ENCODE measurements around the gene NUP210L. TPM values are rescaled to one million over a fixed set of nuclear protein-coding genes. Genes with fewer than 3 reads are reported as not detected.
"Not testable (repeated sequence)": the region's sequence is repeated elsewhere in the genome, so short reads cannot be mapped to it uniquely, and the experiment has no call there.

Gene NUP210L
- total and polyA plus RNA-seq, 9 donors: 0.07 to 0.10 TPM; not detected in 7

- no peak overlapping the region for H3K4me3 ChIP-seq
- no peak for DNase-seq
- H3K27me3 ChIP-seq: no peaks in the 10 kb centered on the region
- TF ChIP-seq POLR2A (IDR thresholded peaks at IDR 0.05) (no peak), EP300 (IDR thresholded peaks at IDR 0.05) (no peak)
- TF ChIP-seq, protein P1, sequence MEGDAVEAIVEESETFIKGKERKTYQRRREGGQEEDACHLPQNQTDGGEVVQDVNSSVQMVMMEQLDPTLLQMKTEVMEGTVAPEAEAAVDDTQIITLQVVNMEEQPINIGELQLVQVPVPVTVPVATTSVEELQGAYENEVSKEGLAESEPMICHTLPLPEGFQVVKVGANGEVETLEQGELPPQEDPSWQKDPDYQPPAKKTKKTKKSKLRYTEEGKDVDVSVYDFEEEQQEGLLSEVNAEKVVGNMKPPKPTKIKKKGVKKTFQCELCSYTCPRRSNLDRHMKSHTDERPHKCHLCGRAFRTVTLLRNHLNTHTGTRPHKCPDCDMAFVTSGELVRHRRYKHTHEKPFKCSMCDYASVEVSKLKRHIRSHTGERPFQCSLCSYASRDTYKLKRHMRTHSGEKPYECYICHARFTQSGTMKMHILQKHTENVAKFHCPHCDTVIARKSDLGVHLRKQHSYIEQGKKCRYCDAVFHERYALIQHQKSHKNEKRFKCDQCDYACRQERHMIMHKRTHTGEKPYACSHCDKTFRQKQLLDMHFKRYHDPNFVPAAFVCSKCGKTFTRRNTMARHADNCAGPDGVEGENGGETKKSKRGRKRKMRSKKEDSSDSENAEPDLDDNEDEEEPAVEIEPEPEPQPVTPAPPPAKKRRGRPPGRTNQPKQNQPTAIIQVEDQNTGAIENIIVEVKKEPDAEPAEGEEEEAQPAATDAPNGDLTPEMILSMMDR (IDR thresholded peaks at IDR 0.05): no peak
- 49 to 55% (median 54%) methylated on average over 2 of the region's 2 CpGs for WGBS, 3 donors
- H3K27ac ChIP-seq: no peak overlapping the region
- no peaks in the 10 kb centered on the region for H3K36me3 ChIP-seq
- no peaks in the 10 kb centered on the region for H3K4me1 ChIP-seq (ENCODE audit: insufficient read depth)
- H3K9me3 ChIP-seq: no peaks in the 10 kb centered on the region
- intact Hi-C loops (cut with DNase I): no loop called here
These were observed 25.4 kb downstream of the NUP210L start for GRCh38 chr1:154129391-154129970.

GRCh38 chr1:154123205-154123604 is 31.7 kb downstream of the NUP210L start:
- 93 to 95% (median 94%) methylated on average over 11 of the region's 11 CpGs for WGBS, 3 donors
- H3K36me3 ChIP-seq; H3K27ac ChIP-seq; H3K4me3 ChIP-seq; H3K9me3 ChIP-seq; DNase-seq; H3K4me1 ChIP-seq (ENCODE audit: insufficient read depth); H3K27me3 ChIP-seq; intact Hi-C loops (cut with DNase I): not testable (repeated sequence)

DNA sequence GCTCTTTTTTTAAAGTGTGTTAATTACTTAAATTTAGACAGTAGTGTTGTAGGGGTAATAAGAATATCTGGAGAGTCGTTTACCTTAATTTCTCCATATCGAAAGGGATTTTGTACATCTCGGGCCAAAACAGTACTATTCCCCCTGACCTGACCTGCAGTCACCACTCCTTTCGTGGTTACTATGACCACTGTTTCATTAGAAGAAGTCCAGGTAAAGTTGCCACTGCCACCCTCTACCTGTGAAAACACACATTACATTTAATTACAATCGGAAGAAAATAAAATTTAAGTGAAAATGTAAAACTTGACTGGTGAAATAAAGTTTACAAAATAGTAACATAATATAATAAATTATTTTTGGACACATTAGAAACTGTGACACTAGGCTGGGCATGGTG is 37.2 kb downstream of the NUP210L start:
- intact Hi-C loops (cut with DNase I): no loop called here
- H3K4me3 ChIP-seq: no peak overlapping the region
- DNase-seq: no peak
- H3K36me3 ChIP-seq: no peaks in the 10 kb centered on the region
- no peak overlapping the region for H3K27ac ChIP-seq
- no peaks in the 10 kb centered on the region for H3K4me1 ChIP-seq (ENCODE audit: insufficient read depth)
- H3K27me3 ChIP-seq: no peaks in the 10 kb centered on the region
- no peaks in the 10 kb centered on the region for H3K9me3 ChIP-seq
- TF ChIP-seq POLR2A (IDR thresholded peaks at IDR 0.05): no peak
- TF ChIP-seq, protein P1 (IDR thresholded peaks at IDR 0.05): no peak
- TF ChIP-seq EP300 (IDR thresholded peaks at IDR 0.05): no peak
- WGBS, 3 donors: 62 to 72% (median 69%) methylated on average over 5 of the region's 5 CpGs

DNA sequence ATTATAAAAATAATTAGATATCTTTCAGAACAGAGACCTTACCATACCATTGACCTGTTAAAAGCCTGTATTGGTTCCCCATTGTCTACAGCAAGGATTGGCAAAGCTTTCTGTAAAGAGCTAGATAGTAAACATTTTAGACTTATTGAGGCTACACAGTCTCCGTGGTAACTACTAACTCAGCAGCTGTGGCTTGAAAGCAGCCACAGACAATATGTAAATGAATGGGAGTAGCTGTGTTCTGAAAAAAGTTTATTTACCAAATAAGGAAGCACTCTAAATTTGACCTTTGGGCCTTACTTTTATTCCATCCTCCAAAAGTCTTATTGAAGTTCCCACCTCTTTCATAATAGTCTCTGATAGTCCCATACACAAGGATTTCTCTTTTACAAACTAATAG is 39.7 kb downstream of the NUP210L start:
- Histone ChIP-seq H3K36me3 (no peaks in the 10 kb centered on the region), H3K4me1 (ENCODE audit: insufficient read depth) (no peaks in the 10 kb centered on the region), H3K27ac (no peak overlapping the region), H3K27me3 (no peaks in the 10 kb centered on the region), H3K9me3 (no peaks in the 10 kb centered on the region), H3K4me3 (no peak overlapping the region)
- no peak for TF ChIP-seq EP300 (IDR thresholded peaks at IDR 0.05)
- TF ChIP-seq, protein P1 (IDR thresholded peaks at IDR 0.05): no peak
- TF ChIP-seq POLR2A (IDR thresholded peaks at IDR 0.05): no peak
- 11 to 18% (median 13%) methylated on average over 1 of the region's 1 CpG for WGBS, 3 donors
- DNase-seq: no peak
- intact Hi-C loops (cut with DNase I): no loop called here

GRCh38 chr1:154104433-154105082 is 50.3 kb downstream of the NUP210L start:
- no peaks in the 10 kb centered on the region for H3K27me3 ChIP-seq
- H3K27ac ChIP-seq: no peak overlapping the region
- no peaks in the 10 kb centered on the region for H3K9me3 ChIP-seq
- H3K36me3 ChIP-seq: no peaks in the 10 kb centered on the region
- no peak for DNase-seq
- no peak overlapping the region for H3K4me3 ChIP-seq
- TF ChIP-seq, protein P1 (IDR thresholded peaks at IDR 0.05): no peak
- TF ChIP-seq EP300 (IDR thresholded peaks at IDR 0.05) (no peak), POLR2A (IDR thresholded peaks at IDR 0.05) (no peak)
- no peaks in the 10 kb centered on the region for H3K4me1 ChIP-seq (ENCODE audit: insufficient read depth)
- intact Hi-C loops (cut with DNase I): no loop called here
- WGBS, 3 donors: 72 to 83% (median 79%) methylated on average over 3 of the region's 3 CpGs

GRCh38 chr1:154100141-154100540 is 54.7 kb downstream of the NUP210L start:
- H3K4me3 ChIP-seq; H3K36me3 ChIP-seq; H3K4me1 ChIP-seq (ENCODE audit: insufficient read depth); H3K27ac ChIP-seq; H3K27me3 ChIP-seq; DNase-seq; H3K9me3 ChIP-seq; intact Hi-C loops (cut with DNase I): not testable (repeated sequence)
- WGBS, 3 donors: 89 to 90% (median 90%) methylated on average over 5 of the region's 5 CpGs
